HepG2 (cell line): ENCODE results near the gene CFAP43. TPM values are rescaled to one million over a fixed set of nuclear protein-coding genes. Genes with fewer than 3 reads are reported as not detected.

Experiments used
- DNMT1 ChIP-seq: sonication (generic); formaldehyde crosslinking; IDR thresholded peaks from 2 replicates; pipeline ENCODE4 v1.5.1; 2020; ENCODE audit warnings: mild to moderate bottlenecking, missing genetic modification reagents
- DPF2 ChIP-seq: sonication (generic); formaldehyde crosslinking; IDR thresholded peaks from 2 replicates; pipeline ENCODE4 v1.4.0; 2020; ENCODE audit warnings: mild to moderate bottlenecking, low read depth, missing genetic modification reagents, borderline replicate concordance
- FOSL1 ChIP-seq: sonication (generic); formaldehyde crosslinking; IDR thresholded peaks from 2 replicates; pipeline ENCODE4 v1.9.0; 2021; ENCODE audit warnings: missing genetic modification reagents, borderline replicate concordance
- HNF4G ChIP-seq, 2 experiments: sonication (generic) in 1 of 2; formaldehyde crosslinking in 1 of 2; IDR thresholded peaks; 2 replicates each; pipeline versions ENCODE4 v1.4.0 to v1.6.1; 2011 to 2020; ENCODE audit warnings: borderline replicate concordance in 2 of 2, low read depth in 2 of 2, mild to moderate bottlenecking in 2 of 2, low read length in 1 of 2, missing genetic modification reagents in 1 of 2, moderate library complexity in 1 of 2
- KMT2A ChIP-seq: sonication (generic); formaldehyde crosslinking; IDR thresholded peaks from 2 replicates; pipeline ENCODE4 v1.4.0; 2020; ENCODE audit warnings: missing genetic modification reagents
- MAF1 ChIP-seq: sonication (generic); formaldehyde crosslinking; IDR thresholded peaks from 2 replicates; pipeline ENCODE4 v1.5.0; 2020; ENCODE audit warnings: missing genetic modification reagents, borderline replicate concordance
- MAX ChIP-seq: IDR thresholded peaks from 2 replicates; pipeline ENCODE4 v1.6.1; 2012; ENCODE audit warnings: inconsistent platforms
- MTF2 ChIP-seq: sonication (generic); formaldehyde crosslinking; IDR thresholded peaks from 2 replicates; pipeline ENCODE4 v1.5.0; 2020; ENCODE audit warnings: missing genetic modification reagents, borderline replicate concordance
- REPIN1 ChIP-seq: sonication (generic); formaldehyde crosslinking; IDR thresholded peaks from 2 replicates; pipeline ENCODE4 v1.8.0; 2022; ENCODE audit warnings: missing genetic modification reagents, low read depth, mild to moderate bottlenecking, borderline replicate concordance
- SNAI1 ChIP-seq: sonication (generic); formaldehyde crosslinking; IDR thresholded peaks from 2 replicates; pipeline ENCODE4 v1.5.0; 2020; ENCODE audit warnings: mild to moderate bottlenecking, missing genetic modification reagents, borderline replicate concordance
- THYN1 ChIP-seq: sonication (generic); formaldehyde crosslinking; IDR thresholded peaks from 2 replicates; pipeline ENCODE4 v1.8.1; 2023; ENCODE audit warnings: low read depth, mild to moderate bottlenecking, moderate library complexity, missing genetic modification reagents, borderline replicate concordance
- XRCC5 ChIP-seq: fragments of 200-400 bp; formaldehyde crosslinking; optimal IDR thresholded peaks from 2 replicates; pipeline ENCODE3; 2017; ENCODE audit warnings: mild to moderate bottlenecking, low read length
- ZBTB7B ChIP-seq: sonication (generic); formaldehyde crosslinking; IDR thresholded peaks from 2 replicates; pipeline ENCODE4 v1.4.0; 2020; ENCODE audit warnings: missing genetic modification reagents
- ZFY ChIP-seq: sonication (generic); formaldehyde crosslinking; IDR thresholded peaks from 2 replicates; pipeline ENCODE4 v1.4.0; 2020; ENCODE audit warnings: missing genetic modification reagents
- ZNF280B ChIP-seq: sonication (generic); formaldehyde crosslinking; IDR thresholded peaks from 2 replicates; pipeline ENCODE4 v1.5.0; 2020; ENCODE audit warnings: missing genetic modification reagents, mild to moderate bottlenecking, borderline replicate concordance
- ZNF337 ChIP-seq: sonication (generic); formaldehyde crosslinking; IDR thresholded peaks from 2 replicates; pipeline ENCODE4 v1.5.1; 2020; ENCODE audit warnings: missing genetic modification reagents, low read depth, mild to moderate bottlenecking, borderline replicate concordance
- ZNF501 ChIP-seq: sonication (generic); formaldehyde crosslinking; IDR thresholded peaks from 2 replicates; pipeline ENCODE4 v1.5.1; 2020; ENCODE audit warnings: mild to moderate bottlenecking, moderate library complexity, missing genetic modification reagents
- ZNF713 ChIP-seq: sonication (generic); formaldehyde crosslinking; IDR thresholded peaks from 2 replicates; pipeline ENCODE4 v1.4.0; 2020; ENCODE audit warnings: mild to moderate bottlenecking, missing genetic modification reagents
- polyA plus RNA-seq, 8 experiments: library from polyadenylated mRNA; depleted of rRNA in 3 of 8; stranded (reverse) in 7 of 8; unstranded in 1 of 8; fragments of >200 nt; fragmentation: Illumina TruSeq in 4 of 8; extraction: Trizol in 4 of 8; gene quantifications; 2 replicates each; pipeline versions ENCODE4 v1.2.1 to v1.2.3, GENCODE V29; 2011 to 2016; ENCODE audit warnings: low read depth in 4 of 8, missing spikeins in 1 of 8, mixed read lengths in 1 of 8; ENCODE audit not compliant: insufficient read depth in 1 of 8
- total RNA-seq, 5 experiments: library from RNA; depleted of rRNA; stranded (reverse); fragments of >200 nt; fragmentation: Illumina TruSeq; extraction: Trizol; gene quantifications; 2 replicates each; pipeline ENCODE4 v1.2.3, GENCODE V29; 2016; ENCODE audit warnings: low read depth in 1 of 5
- TF ChIP-seq, protein P1 (sequence below): sonication (generic); formaldehyde crosslinking; IDR thresholded peaks from 2 replicates; pipeline ENCODE4 v1.4.0; 2020; ENCODE audit warnings: mild to moderate bottlenecking, missing genetic modification reagents, borderline replicate concordance
- TF ChIP-seq, protein P2 (sequence below): sonication (generic); formaldehyde crosslinking; IDR thresholded peaks from 2 replicates; pipeline ENCODE4 v1.4.0; 2020; ENCODE audit warnings: missing genetic modification reagents
- TF ChIP-seq, protein P3 (sequence below): IDR thresholded peaks from 2 replicates; pipeline ENCODE4 v1.6.1; 2016; ENCODE audit warnings: mild to moderate bottlenecking

CFAP43 gene
- total and polyA plus RNA-seq, 2 of the 13 experiments (the other 11 are each of a cell fraction or from before 2014, with no cell fraction given): 0.24 to 0.38 TPM

- TF ChIP-seq, protein P1, sequence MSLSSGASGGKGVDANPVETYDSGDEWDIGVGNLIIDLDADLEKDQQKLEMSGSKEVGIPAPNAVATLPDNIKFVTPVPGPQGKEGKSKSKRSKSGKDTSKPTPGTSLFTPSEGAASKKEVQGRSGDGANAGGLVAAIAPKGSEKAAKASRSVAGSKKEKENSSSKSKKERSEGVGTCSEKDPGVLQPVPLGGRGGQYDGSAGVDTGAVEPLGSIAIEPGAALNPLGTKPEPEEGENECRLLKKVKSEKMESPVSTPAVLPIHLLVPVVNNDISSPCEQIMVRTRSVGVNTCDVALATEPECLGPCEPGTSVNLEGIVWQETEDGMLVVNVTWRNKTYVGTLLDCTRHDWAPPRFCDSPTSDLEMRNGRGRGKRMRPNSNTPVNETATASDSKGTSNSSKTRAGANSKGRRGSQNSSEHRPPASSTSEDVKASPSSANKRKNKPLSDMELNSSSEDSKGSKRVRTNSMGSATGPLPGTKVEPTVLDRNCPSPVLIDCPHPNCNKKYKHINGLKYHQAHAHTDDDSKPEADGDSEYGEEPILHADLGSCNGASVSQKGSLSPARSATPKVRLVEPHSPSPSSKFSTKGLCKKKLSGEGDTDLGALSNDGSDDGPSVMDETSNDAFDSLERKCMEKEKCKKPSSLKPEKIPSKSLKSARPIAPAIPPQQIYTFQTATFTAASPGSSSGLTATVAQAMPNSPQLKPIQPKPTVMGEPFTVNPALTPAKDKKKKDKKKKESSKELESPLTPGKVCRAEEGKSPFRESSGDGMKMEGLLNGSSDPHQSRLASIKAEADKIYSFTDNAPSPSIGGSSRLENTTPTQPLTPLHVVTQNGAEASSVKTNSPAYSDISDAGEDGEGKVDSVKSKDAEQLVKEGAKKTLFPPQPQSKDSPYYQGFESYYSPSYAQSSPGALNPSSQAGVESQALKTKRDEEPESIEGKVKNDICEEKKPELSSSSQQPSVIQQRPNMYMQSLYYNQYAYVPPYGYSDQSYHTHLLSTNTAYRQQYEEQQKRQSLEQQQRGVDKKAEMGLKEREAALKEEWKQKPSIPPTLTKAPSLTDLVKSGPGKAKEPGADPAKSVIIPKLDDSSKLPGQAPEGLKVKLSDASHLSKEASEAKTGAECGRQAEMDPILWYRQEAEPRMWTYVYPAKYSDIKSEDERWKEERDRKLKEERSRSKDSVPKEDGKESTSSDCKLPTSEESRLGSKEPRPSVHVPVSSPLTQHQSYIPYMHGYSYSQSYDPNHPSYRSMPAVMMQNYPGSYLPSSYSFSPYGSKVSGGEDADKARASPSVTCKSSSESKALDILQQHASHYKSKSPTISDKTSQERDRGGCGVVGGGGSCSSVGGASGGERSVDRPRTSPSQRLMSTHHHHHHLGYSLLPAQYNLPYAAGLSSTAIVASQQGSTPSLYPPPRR (CRISPR knock-in tag): peak; percentile 92
- TF ChIP-seq ZNF337 (CRISPR knock-in tag) (0 out of 2 replicates have a peak, but pooled peaks have one; percentile 22), ZNF280B (CRISPR knock-in tag) (no peak), ZNF501 (CRISPR knock-in tag) (peak; percentile 59; the same call in 1 of the 2 replicates), FOSL1 (peak; percentile 90), XRCC5 (no peak), THYN1 (no peak), DPF2 (CRISPR knock-in tag) (peak; percentile 87), KMT2A (CRISPR knock-in tag) (peak; percentile 25; the same call in 1 of the 2 replicates), SNAI1 (CRISPR knock-in tag) (0 out of 2 replicates have a peak, but pooled peaks have one; percentile 21), HNF4G (IDR thresholded peaks at IDR 0.05; ENCODE audit: borderline replicate concordance, low read depth, low read length) (peak; percentile 78), HNF4G (CRISPR knock-in tag; IDR thresholded peaks at IDR 0.05; ENCODE audit: borderline replicate concordance, low read depth) (peak; percentile 61; the same call in 1 of the 2 replicates), ZBTB7B (CRISPR knock-in tag) (peak; percentile 89), MTF2 (CRISPR knock-in tag) (no peak), REPIN1 (CRISPR knock-in tag) (peak; percentile 31; the same call in 1 of the 2 replicates), MAF1 (CRISPR knock-in tag) (no peak), ZNF713 (CRISPR knock-in tag) (no peak), MAX (peak; percentile 20; the same call in 1 of the 2 replicates), DNMT1 (CRISPR knock-in tag) (no peak), ZFY (no peak)
- TF ChIP-seq, protein P2, sequence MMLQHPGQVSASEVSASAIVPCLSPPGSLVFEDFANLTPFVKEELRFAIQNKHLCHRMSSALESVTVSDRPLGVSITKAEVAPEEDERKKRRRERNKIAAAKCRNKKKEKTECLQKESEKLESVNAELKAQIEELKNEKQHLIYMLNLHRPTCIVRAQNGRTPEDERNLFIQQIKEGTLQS: peak; percentile 90
- TF ChIP-seq, protein P3, sequence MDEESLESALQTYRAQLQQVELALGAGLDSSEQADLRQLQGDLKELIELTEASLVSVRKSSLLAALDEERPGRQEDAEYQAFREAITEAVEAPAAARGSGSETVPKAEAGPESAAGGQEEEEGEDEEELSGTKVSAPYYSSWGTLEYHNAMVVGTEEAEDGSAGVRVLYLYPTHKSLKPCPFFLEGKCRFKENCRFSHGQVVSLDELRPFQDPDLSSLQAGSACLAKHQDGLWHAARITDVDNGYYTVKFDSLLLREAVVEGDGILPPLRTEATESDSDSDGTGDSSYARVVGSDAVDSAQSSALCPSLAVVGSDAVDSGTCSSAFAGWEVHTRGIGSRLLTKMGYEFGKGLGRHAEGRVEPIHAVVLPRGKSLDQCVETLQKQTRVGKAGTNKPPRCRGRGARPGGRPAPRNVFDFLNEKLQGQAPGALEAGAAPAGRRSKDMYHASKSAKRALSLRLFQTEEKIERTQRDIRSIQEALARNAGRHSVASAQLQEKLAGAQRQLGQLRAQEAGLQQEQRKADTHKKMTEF (CRISPR knock-in tag): peak; percentile 91
Observed at GRCh38 chr10:104253106-104253505, 20.9 kb upstream of the CFAP43 start (continued).
